Keratinocyte (primary cell): ENCODE measurements around the gene HDLBP.

Experiments used
- CTCF ChIP-seq, 3 experiments: IDR thresholded peaks in 1 of 3; conservative IDR thresholded peaks in 1 of 3; optimal IDR thresholded peaks in 1 of 3; 2 replicates in 2 of 3; 3 replicates in 1 of 3; pipeline versions ENCODE3 to v1.5.1; 2011; ENCODE audit warnings: low read length in 3 of 3, mild to moderate bottlenecking in 3 of 3, moderate library complexity in 2 of 3, control low read depth in 1 of 3, inconsistent platforms in 1 of 3; ENCODE audit not compliant: insufficient read depth in 2 of 3; ENCODE audit errors: extremely low read depth in 1 of 3
- EZH2 ChIP-seq: IDR thresholded peaks from one replicate; pipeline ENCODE4 v1.6.1; 2012; ENCODE audit warnings: inconsistent platforms, mild to moderate bottlenecking, low read length, moderate library complexity

DNA sequence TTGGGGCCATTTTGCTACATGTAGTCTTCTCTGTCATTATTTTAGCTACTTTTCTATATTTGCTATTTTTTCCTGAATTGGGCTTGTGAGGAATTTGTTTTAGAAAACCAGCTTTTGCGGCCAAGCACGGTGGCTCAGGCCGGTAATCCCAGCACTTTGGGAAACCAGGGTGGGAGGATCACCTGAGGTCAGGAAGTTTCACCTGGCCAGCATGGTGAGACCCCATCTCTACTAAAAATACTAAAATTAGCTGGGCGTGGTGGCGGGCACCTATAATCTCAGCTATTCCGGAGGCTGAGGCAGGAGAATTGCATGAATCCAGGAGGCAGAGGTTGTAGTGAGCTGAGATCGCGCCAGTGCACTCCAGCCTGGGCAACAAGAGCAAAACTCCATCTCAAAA lies 4.9 kb upstream of the HDLBP start:
- TF ChIP-seq CTCF (optimal IDR thresholded peaks at IDR 0.05 in 1 of 3, IDR thresholded peaks at IDR 0.05 in 1 of 3, conservative IDR thresholded peaks at IDR 0.05 in 1 of 3; ENCODE audit: extremely low read depth in 1 of 3, insufficient read depth in 2 of 3, low read length in 3 of 3) (no peak), EZH2 (no peak)
